Aorta (tissue), 5 donors: Measurements from ENCODE around the gene GRPEL2. TPM values are rescaled to one million over a fixed set of nuclear protein-coding genes. Genes with fewer than 3 reads are reported as not detected.

Experiments used
- ATAC-seq: fragments of 200-7000 bp; cut with Tn5 transposase; one replicate; pipeline ENCODE4 v1.9.1; 2022; ENCODE audit warnings: moderate library complexity; ENCODE audit not compliant: low FRiP score
- DNase-seq, 2 donors: peaks; one replicate each; pipeline ENCODE4 v3.0.0-alpha.2; 2020
- H3K27ac ChIP-seq, 2 donors: one replicate each; pipeline ENCODE4 v1.5.1; 2013; ENCODE audit warnings: low read length in 2 of 2, mild to moderate bottlenecking in 2 of 2, moderate library complexity in 2 of 2, control low read depth in 1 of 2, inconsistent platforms in 1 of 2, low read depth in 1 of 2
- H3K27me3 ChIP-seq, 2 donors: one replicate each; pipeline ENCODE4 v1.6.1; 2013; ENCODE audit warnings: control low read depth in 1 of 2, low read length in 1 of 2, mild to moderate bottlenecking in 1 of 2, moderate library complexity in 1 of 2; ENCODE audit not compliant: insufficient read depth in 2 of 2, control insufficient read depth in 1 of 2
- H3K36me3 ChIP-seq, 2 donors: one replicate each; pipeline ENCODE4 v1.6.1; 2013; ENCODE audit warnings: control low read depth in 1 of 2, low read length in 1 of 2, mild to moderate bottlenecking in 1 of 2; ENCODE audit not compliant: insufficient read depth in 2 of 2, control insufficient read depth in 1 of 2
- H3K4me1 ChIP-seq, 2 donors: one replicate each; pipeline ENCODE4 v1.6.1; 2013; ENCODE audit warnings: low read length in 2 of 2, control low read depth in 1 of 2, mild to moderate bottlenecking in 1 of 2, moderate library complexity in 1 of 2; ENCODE audit not compliant: insufficient read depth in 2 of 2, control insufficient read depth in 1 of 2
- H3K4me3 ChIP-seq, 2 donors: one replicate each; pipeline ENCODE4 v1.5.1; 2013; ENCODE audit warnings: low read length in 2 of 2, control low read depth in 1 of 2, mild to moderate bottlenecking in 1 of 2
- H3K9me3 ChIP-seq: one replicate; pipeline ENCODE4 v1.6.1; 2013; ENCODE audit warnings: mild to moderate bottlenecking, low read length; ENCODE audit not compliant: control insufficient read depth
- WGBS, 2 donors: extraction: QIAGEN DNeasy Blood & Tissue Kit; methylation state at CpG; one replicate each; pipeline ENCODE4 v1.1.7; 2013; 5-methylcytosine and 5-hydroxymethylcytosine counted together
- intact Hi-C, 2 donors: fragments of 100-400 bp; cut with DNase I; formaldehyde crosslinking; loops; one replicate each; pipeline versions ENCODE4 v1.14.2 to v1.15.0; 2022
- polyA plus RNA-seq, 2 donors: library from polyadenylated mRNA; stranded (reverse); fragments of 200-250 nt; gene quantifications; one replicate each; pipeline ENCODE4 v1.2.3, GENCODE V29; 2013
- total RNA-seq, 2 donors: library from RNA; stranded (reverse); fragmentation: NEBNext Ultra II Directional; extraction: Animal tissue kit (Norgen Biotek cat#: 25700); gene quantifications; one replicate each; pipeline ENCODE4 v1.2.1, GENCODE V29; 2021
- donor health status: healthy with polysubstance abuse.
- donor health status: Bipolar disorder and iron deficiency.
- donor health status: DM: no; HTN: no; CAD: no.
- donor health status: DM: no; HTN: no; CAD: no.
- donor health status: DM: yes; HTN: yes; CAD: no.

Gene GRPEL2
- total and polyA plus RNA-seq, 4 donors = 1.6 to 12.9 (median 7.5) TPM

DNA sequence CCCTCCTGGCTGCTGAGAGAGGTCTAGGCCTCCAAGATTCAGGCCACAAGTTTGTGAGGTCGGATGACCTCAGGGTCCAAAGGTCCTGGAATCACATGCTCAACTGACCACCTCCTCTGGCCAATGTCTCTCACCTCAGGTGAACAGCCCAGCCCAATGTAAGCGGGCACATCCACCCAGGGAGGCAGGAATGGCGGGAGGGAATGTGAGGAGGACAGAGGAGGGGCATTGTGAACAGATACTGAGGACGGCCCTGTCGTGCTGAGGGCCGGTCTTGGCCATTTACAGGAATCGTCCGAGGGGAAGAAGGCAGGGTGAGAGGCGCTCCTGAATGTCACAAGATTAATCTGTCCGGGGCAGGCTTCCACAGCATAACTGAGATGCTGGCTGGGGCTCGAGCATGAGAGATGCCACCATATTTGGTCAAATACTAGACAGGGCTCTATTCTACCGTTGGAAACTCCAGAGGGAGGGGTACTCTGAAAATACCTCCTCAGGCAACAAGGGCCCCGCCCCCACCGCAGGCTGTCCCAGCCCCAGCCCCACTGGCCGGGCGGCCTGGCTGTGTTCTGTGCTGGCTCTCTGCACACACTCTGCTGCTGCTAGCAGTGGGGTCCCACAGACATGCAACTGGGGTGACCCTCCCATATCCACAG lies 35.3 kb downstream of the GRPEL2 start:
- Histone ChIP-seq H3K27me3 (no peaks in the 10 kb centered on the region), H3K27ac (peak overlapping the region; percentile 99 to 100), H3K4me3 (no peak overlapping the region), H3K9me3 (no peaks in the 10 kb centered on the region), H3K4me1 (peaks cover 0 to 1% of the 10 kb centered on the region in 2 donors), H3K36me3 (no peaks in the 10 kb centered on the region)
- 9 to 13% methylated on average over 16 of the region's 16 CpGs for WGBS, 2 donors
- intact Hi-C loops = no loop called here
- DNase-seq = peak; percentile 88 to 94
- peak; percentile 78 for ATAC-seq

DNA sequence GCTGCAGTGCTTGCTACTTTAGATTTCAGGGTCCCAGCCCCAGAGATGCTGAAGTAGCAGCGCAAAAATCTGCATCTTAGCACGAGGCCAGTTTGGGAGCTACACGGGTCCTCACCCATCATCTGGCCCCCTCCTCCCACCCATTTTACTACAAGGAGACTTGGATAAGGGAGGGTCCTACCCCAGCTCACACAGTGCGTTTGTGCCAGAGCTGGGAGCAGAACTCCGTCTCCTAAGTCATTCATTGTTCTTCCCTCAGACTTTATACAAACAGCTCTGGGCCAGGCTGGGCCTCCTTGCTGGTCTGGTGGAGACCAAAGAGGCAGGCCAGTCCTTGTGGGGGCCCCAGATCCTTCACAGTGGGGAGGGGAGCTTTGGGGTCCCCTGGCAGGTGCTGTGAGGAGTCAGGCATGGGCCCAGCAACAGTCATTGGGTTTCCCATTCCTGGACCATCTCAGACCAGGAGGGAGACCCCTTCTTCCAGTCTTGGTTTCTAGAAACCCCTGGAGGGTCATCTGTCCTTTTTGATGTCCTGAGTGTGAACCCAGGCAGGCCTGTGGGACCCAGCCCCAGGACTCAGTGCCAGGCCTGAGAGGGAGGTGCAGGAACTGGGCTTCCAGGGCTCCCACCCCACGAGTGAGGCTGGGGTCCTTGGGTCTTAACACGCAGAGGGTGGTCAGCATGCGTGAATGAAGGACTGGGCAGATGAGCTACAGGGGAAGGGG lies 36.1 kb downstream of the GRPEL2 start:
- peaks cover 0 to 1% of the 10 kb centered on the region in 2 donors for H3K4me1 ChIP-seq
- no peak overlapping the region for H3K4me3 ChIP-seq
- H3K27ac ChIP-seq = peak overlapping the region; percentile 99 to 100
- no peaks in the 10 kb centered on the region for H3K27me3 ChIP-seq
- DNase-seq (peak in 1 of 2 donors; percentile 71), ATAC-seq (no peak)
- no peaks in the 10 kb centered on the region for H3K9me3 ChIP-seq
- intact Hi-C loops = no loop called here
- no peaks in the 10 kb centered on the region for H3K36me3 ChIP-seq
- WGBS, 2 donors = 9 to 10% methylated on average over 8 of the region's 8 CpGs

DNA sequence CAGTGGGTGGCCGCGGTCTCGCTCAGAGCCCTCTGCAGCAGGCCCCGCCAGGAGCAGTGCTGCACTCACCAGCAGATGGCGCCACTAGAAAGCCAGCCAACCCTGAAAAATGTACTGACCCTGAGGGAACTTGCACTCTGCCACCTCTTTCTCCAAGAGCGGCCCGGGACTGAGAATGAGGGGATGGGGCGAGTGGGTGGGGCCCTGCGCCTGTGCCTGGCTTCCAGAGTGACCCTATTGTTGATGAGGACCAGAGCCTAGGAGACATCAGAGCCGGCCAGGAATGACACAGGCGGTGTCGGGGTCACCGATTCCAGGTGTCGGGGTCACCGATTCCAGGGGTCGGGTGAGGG lies 36.7 kb downstream of the GRPEL2 start:
- H3K27me3 ChIP-seq = no peaks in the 10 kb centered on the region
- peak overlapping the region; percentile 99 to 100 for H3K27ac ChIP-seq
- WGBS, 2 donors = 23 to 29% methylated on average over 16 of the region's 16 CpGs
- H3K4me3 ChIP-seq = no peak overlapping the region
- ATAC-seq (peak; percentile 84), DNase-seq (peak; percentile 90 to 95)
- no peaks in the 10 kb centered on the region for H3K36me3 ChIP-seq
- H3K4me1 ChIP-seq = peaks cover 0 to 1% of the 10 kb centered on the region in 2 donors
- no peaks in the 10 kb centered on the region for H3K9me3 ChIP-seq
- intact Hi-C loops = loop anchor here (2.0 kb wide), 2 partner anchors 25 to 49 kb away; no protein-coding TSS in a partner anchor

- 24 to 25% methylated on average over 12 of the region's 12 CpGs for WGBS, 2 donors
- no peaks in the 10 kb centered on the region for H3K9me3 ChIP-seq
- intact Hi-C loops = loop anchor here (1.0 to 2.0 kb wide), 3 partner anchors 24 to 48 kb away; no protein-coding TSS in a partner anchor
- ATAC-seq (no peak), DNase-seq (peak in 1 of 2 donors; percentile 78)
- peaks cover 0 to 1% of the 10 kb centered on the region in 2 donors for H3K4me1 ChIP-seq
- peak overlapping the region; percentile 90 to 100 for H3K27ac ChIP-seq
- H3K36me3 ChIP-seq = no peaks in the 10 kb centered on the region
- no peak overlapping the region for H3K4me3 ChIP-seq
- H3K27me3 ChIP-seq = no peaks in the 10 kb centered on the region
Measured at GRCh38 chr5:149382517-149383220, 37.4 kb downstream of the GRPEL2 start.

DNA sequence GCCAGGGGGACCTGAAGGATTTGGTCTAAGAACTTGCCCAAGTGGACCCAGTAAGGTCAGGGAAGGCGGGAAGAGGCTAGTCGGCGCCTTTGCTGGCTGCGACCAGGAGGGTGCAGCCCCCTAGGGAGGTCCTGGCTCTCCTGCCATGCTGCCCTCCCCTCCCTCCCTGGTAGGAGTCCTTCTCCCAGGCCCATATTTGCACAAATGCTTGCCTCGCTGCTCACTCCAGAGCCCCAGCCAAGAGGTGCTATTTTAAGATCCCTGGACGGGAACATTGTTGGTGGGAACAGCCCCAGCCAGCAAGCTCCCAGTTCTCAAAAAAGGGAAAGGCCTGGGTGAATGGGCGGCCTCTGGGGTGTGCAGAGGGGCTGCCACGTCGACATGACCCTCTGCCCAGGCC lies 38.1 kb downstream of the GRPEL2 start:
- intact Hi-C loops = loop anchor here (1.0 to 2.0 kb wide), 3 partner anchors 23 to 47 kb away; no protein-coding TSS in a partner anchor
- H3K4me3 ChIP-seq = no peak overlapping the region
- DNase-seq (peak; percentile 87 to 90), ATAC-seq (peak; percentile 74)
- no peaks in the 10 kb centered on the region for H3K36me3 ChIP-seq
- no peaks in the 10 kb centered on the region for H3K27me3 ChIP-seq
- WGBS, 2 donors = 4 to 9% methylated on average over 9 of the region's 9 CpGs
- peaks cover 0 to 1% of the 10 kb centered on the region in 2 donors for H3K4me1 ChIP-seq
- H3K27ac ChIP-seq = peak overlapping the region; percentile 93 to 100
- H3K9me3 ChIP-seq = no peaks in the 10 kb centered on the region

DNA sequence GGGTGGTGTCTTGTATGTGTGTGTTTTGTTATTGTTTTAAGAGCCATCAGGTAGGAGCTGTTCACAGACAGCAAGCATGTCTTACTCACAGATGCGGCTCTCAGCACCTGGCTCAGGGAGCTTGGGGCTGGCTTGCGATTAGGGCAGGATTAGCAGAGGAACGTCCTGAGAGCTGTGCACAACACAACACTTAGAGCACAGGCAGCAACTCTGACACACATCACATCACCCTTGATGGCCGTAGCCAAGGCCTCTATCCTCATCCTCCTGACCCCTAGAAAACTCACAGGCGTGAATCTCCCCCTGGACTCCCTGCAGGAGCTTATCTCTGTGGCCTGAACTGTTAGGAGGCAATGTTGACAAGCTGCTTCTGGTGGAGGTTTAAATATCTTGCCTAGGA lies 40.9 kb downstream of the GRPEL2 start:
- 23 to 24% methylated on average over 5 of the region's 5 CpGs for WGBS, 2 donors
- Histone ChIP-seq H3K27ac (peak overlapping the region; percentile 83 to 97), H3K9me3 (no peaks in the 10 kb centered on the region), H3K36me3 (no peaks in the 10 kb centered on the region), H3K27me3 (no peaks in the 10 kb centered on the region), H3K4me1 (peaks cover 0 to 1% of the 10 kb centered on the region in 2 donors), H3K4me3 (no peak overlapping the region)
- DNase-seq = peak in 1 of 2 donors; percentile 59
- ATAC-seq = no peak
- intact Hi-C loops = no loop called here

- no peaks in the 10 kb centered on the region for H3K36me3 ChIP-seq
- H3K4me3 ChIP-seq = no peak overlapping the region
- peak overlapping the region; percentile 83 to 97 for H3K27ac ChIP-seq
- intact Hi-C loops = no loop called here
- H3K27me3 ChIP-seq = no peaks in the 10 kb centered on the region
- H3K4me1 ChIP-seq = peaks cover 0 to 1% of the 10 kb centered on the region in 2 donors
- 14 to 25% methylated on average over 9 of the region's 9 CpGs for WGBS, 2 donors
- no peaks in the 10 kb centered on the region for H3K9me3 ChIP-seq
- peak in 1 of 2 donors; percentile 76 for DNase-seq
- ATAC-seq = no peak
Measured at GRCh38 chr5:149387081-149387631, 41.9 kb downstream of the GRPEL2 start.

DNA sequence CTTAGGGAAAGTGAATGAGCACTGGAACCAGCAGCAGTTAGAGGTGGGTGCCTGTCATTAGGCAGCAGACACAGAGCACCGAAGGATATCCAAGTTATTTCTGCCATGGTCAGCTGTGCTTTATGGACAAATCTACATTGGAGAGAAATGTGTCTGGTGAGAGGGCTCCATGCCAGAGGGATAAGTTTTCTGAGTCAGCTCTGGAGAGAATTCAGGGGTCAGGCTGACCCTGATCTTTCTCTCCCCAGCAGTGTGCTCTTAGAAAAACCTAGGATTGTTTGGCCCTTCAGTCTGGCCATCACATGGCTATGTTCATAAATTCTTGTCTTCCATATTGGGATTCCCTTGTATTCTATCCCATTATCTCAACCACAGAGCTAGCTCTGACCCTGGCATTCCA lies 42.7 kb downstream of the GRPEL2 start:
- WGBS, 2 donors = 8% methylated on average over 1 of the region's 1 CpG
- intact Hi-C loops = loop anchor here in 1 of 2 donors (1.0 kb wide), 1 partner anchor 18 kb away; no protein-coding TSS in a partner anchor
- Histone ChIP-seq H3K4me1 (peaks cover 0 to 1% of the 10 kb centered on the region in 2 donors), H3K4me3 (no peak overlapping the region), H3K27me3 (no peaks in the 10 kb centered on the region), H3K27ac (peak overlapping the region; percentile 31 to 72), H3K36me3 (no peaks in the 10 kb centered on the region), H3K9me3 (no peaks in the 10 kb centered on the region)
- DNase-seq (peak in 1 of 2 donors; percentile 9), ATAC-seq (peak; percentile 26)
